WERI-Rb-1 (cell line): ENCODE data around the gene SPACA6.

ENCODE experiments used
- DNase-seq: peaks from one replicate; pipeline ENCODE4 v3.0.0-alpha.2; 2020
- H3K27ac ChIP-seq: fragments of 250-450 bp; sonication (Bioruptor Pico); 2 replicates; pipeline ENCODE4 v1.5.1; 2020; ENCODE audit warnings: mild to moderate bottlenecking, moderate library complexity
- H3K27me3 ChIP-seq: fragments of 250-450 bp; sonication (Bioruptor Pico); 2 replicates; pipeline ENCODE4 v1.5.1; 2021; ENCODE audit warnings: mild to moderate bottlenecking, low read depth, moderate library complexity; ENCODE audit not compliant: insufficient read depth, severe bottlenecking
- H3K36me3 ChIP-seq: fragments of 250-450 bp; sonication (Bioruptor Pico); 2 replicates; pipeline ENCODE4 v1.5.1; 2020; ENCODE audit warnings: mild to moderate bottlenecking, moderate library complexity
- H3K4me3 ChIP-seq: 2 replicates; pipeline ENCODE4 v1.5.1; 2011; ENCODE audit warnings: low read depth, mild to moderate bottlenecking, control low read depth, low read length
- H3K9me3 ChIP-seq: fragments of 250-450 bp; sonication (Bioruptor Pico); 2 replicates; pipeline ENCODE4 v1.5.1; 2021; ENCODE audit warnings: mild to moderate bottlenecking, moderate library complexity; ENCODE audit not compliant: severe bottlenecking
- TF ChIP-seq, protein P1 (sequence below): IDR thresholded peaks from 2 replicates; pipeline ENCODE4 v1.5.1; 2011; ENCODE audit warnings: low read depth, mild to moderate bottlenecking, control low read depth, inconsistent platforms, low read length

Gene SPACA6

GRCh38 chr19:51706296-51706695 is 13.2 kb downstream of the SPACA6 start:
- TF ChIP-seq, protein P1, sequence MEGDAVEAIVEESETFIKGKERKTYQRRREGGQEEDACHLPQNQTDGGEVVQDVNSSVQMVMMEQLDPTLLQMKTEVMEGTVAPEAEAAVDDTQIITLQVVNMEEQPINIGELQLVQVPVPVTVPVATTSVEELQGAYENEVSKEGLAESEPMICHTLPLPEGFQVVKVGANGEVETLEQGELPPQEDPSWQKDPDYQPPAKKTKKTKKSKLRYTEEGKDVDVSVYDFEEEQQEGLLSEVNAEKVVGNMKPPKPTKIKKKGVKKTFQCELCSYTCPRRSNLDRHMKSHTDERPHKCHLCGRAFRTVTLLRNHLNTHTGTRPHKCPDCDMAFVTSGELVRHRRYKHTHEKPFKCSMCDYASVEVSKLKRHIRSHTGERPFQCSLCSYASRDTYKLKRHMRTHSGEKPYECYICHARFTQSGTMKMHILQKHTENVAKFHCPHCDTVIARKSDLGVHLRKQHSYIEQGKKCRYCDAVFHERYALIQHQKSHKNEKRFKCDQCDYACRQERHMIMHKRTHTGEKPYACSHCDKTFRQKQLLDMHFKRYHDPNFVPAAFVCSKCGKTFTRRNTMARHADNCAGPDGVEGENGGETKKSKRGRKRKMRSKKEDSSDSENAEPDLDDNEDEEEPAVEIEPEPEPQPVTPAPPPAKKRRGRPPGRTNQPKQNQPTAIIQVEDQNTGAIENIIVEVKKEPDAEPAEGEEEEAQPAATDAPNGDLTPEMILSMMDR: no peak
- no peaks in the 10 kb centered on the region for H3K9me3 ChIP-seq
- DNase-seq: no peak
- H3K4me3 ChIP-seq: no peak overlapping the region
- H3K27me3 ChIP-seq: no peaks in the 10 kb centered on the region
- H3K36me3 ChIP-seq: peaks cover 35% of the 10 kb centered on the region
- no peak overlapping the region for H3K27ac ChIP-seq

DNA sequence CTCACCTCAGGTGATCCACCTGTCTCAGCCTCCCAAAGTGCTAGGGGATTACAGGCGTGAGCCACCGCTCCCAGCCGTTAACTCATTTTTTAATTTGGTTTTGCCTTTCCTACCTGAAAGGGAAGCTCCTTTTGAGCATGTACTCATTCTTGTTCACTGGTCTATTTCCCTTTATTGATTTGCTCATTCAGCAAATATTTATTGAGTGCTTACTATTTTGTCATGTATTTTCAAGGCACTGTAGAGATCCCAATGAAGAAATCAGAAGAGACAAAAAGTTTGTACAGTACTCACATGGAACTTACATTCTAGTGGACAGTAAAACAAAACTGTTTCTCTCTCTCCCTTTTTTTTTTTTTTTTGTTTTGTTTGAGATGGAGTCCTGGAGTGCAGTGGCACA is 13.8 kb downstream of the SPACA6 start:
- Histone ChIP-seq H3K9me3 (no peaks in the 10 kb centered on the region), H3K27me3 (no peaks in the 10 kb centered on the region), H3K4me3 (no peak overlapping the region), H3K27ac (no peak overlapping the region), H3K36me3 (peaks cover 30% of the 10 kb centered on the region)
- TF ChIP-seq, protein P1: no peak
- no peak for DNase-seq

- TF ChIP-seq, protein P1: no peak
- Histone ChIP-seq H3K36me3 (peaks cover 30% of the 10 kb centered on the region), H3K4me3 (no peak overlapping the region), H3K9me3 (no peaks in the 10 kb centered on the region), H3K27ac (no peak overlapping the region), H3K27me3 (no peaks in the 10 kb centered on the region)
- DNase-seq: no peak
Observed at GRCh38 chr19:51708811-51709210, 15.7 kb downstream of the SPACA6 start.

- H3K27me3 ChIP-seq: no peaks in the 10 kb centered on the region
- H3K27ac ChIP-seq: no peak overlapping the region
- DNase-seq: no peak
- TF ChIP-seq, protein P1: no peak
- no peaks in the 10 kb centered on the region for H3K9me3 ChIP-seq
- peaks cover 30% of the 10 kb centered on the region for H3K36me3 ChIP-seq
- no peak overlapping the region for H3K4me3 ChIP-seq
Observed at GRCh38 chr19:51709575-51709974, 16.4 kb downstream of the SPACA6 start.

GRCh38 chr19:51710163-51710562 is 17.0 kb downstream of the SPACA6 start:
- H3K36me3 ChIP-seq: peaks cover 26% of the 10 kb centered on the region
- no peaks in the 10 kb centered on the region for H3K27me3 ChIP-seq
- H3K27ac ChIP-seq: no peak overlapping the region
- TF ChIP-seq, protein P1: no peak
- no peak overlapping the region for H3K4me3 ChIP-seq
- no peak for DNase-seq
- no peaks in the 10 kb centered on the region for H3K9me3 ChIP-seq

- Histone ChIP-seq H3K36me3 (peaks cover 11% of the 10 kb centered on the region), H3K27ac (no peak overlapping the region), H3K4me3 (no peak overlapping the region), H3K27me3 (peaks cover 9% of the 10 kb centered on the region), H3K9me3 (no peaks in the 10 kb centered on the region)
- no peak for DNase-seq
- TF ChIP-seq, protein P1: no peak
Observed at GRCh38 chr19:51711702-51712101, 18.6 kb downstream of the SPACA6 start.
